Measurements from ENCODE around the gene MXD1.

MXD1 gene

GRCh38 chr2:69977186-69977585 is 62.3 kb downstream of the MXD1 start:
- DNase-seq (ENCODE audit: low read depth in 2 of 2), result no peak

GRCh38 chr2:69977906-69978482 is 63.1 kb downstream of the MXD1 start:
- no peak for DNase-seq (ENCODE audit: low read depth in 2 of 2)

GRCh38 chr2:69979902-69980807 is 65.2 kb downstream of the MXD1 start:
- DNase-seq (ENCODE audit: low read depth in 2 of 2), result no peak

- no peak for DNase-seq (ENCODE audit: low read depth in 2 of 2)
Observed at GRCh38 chr2:69983392-69983966, 68.6 kb downstream of the MXD1 start.

- no peak for DNase-seq (ENCODE audit: low read depth in 2 of 2)
Observed at GRCh38 chr2:69985216-69985615, 70.3 kb downstream of the MXD1 start.

GRCh38 chr2:69985688-69986087 is 70.8 kb downstream of the MXD1 start:
- no peak for DNase-seq (ENCODE audit: low read depth in 2 of 2)

GRCh38 chr2:69986691-69987090 is 71.8 kb downstream of the MXD1 start:
- DNase-seq (ENCODE audit: low read depth in 2 of 2), result no peak

GRCh38 chr2:69988086-69988635 is 73.3 kb downstream of the MXD1 start:
- no peak for DNase-seq (ENCODE audit: low read depth in 2 of 2)

- DNase-seq (ENCODE audit: low read depth in 2 of 2), result no peak
Observed at GRCh38 chr2:69989009-69989408, 74.1 kb downstream of the MXD1 start.

GRCh38 chr2:69989441-69990105 is 74.7 kb downstream of the MXD1 start:
- no peak for DNase-seq (ENCODE audit: low read depth in 2 of 2)

All from stimulated activated CD8-positive, alpha-beta memory T cell treated with anti-CD3 and anti-CD28 coated beads, Interleukin-15, amount 100 ng/mL, for 48 hours (primary cell).